SK-N-SH treated with all-trans-retinoic acid at 6 μM for 48 hours (cell line): Measurements from ENCODE around the gene HOXD11.

Experiments
- ATAC-seq: fragments of 200-7000 bp; cut with Tn5 transposase; 3 replicates; pipeline ENCODE4 v1.9.1; 2020; ENCODE audit warnings: mild to moderate bottlenecking, moderate library complexity
- ARNTL ChIP-seq: fragments of 450-650 bp; formaldehyde crosslinking; IDR thresholded peaks from 2 replicates; pipeline ENCODE4 v1.5.0; 2020; ENCODE audit warnings: low read depth, mild to moderate bottlenecking, moderate library complexity, borderline replicate concordance
- BACH2 ChIP-seq: fragments of 250-450 bp; sonication (Bioruptor Pico); IDR thresholded peaks from 2 replicates; pipeline ENCODE4 v1.9.0; 2021; ENCODE audit warnings: mild to moderate bottlenecking, borderline replicate concordance
- CSDC2 ChIP-seq: fragments of 250-450 bp; sonication (Bioruptor Pico); IDR thresholded peaks from 2 replicates; pipeline ENCODE4 v1.5.0; 2020; ENCODE audit warnings: mild to moderate bottlenecking, moderate library complexity
- GLIS3 ChIP-seq: fragments of 250-450 bp; sonication (Bioruptor Pico); IDR thresholded peaks from 2 replicates; pipeline ENCODE4 v1.5.0; 2020; ENCODE audit warnings: mild to moderate bottlenecking, moderate library complexity
- ISL1 ChIP-seq: fragments of 250-450 bp; sonication (Bioruptor Pico); IDR thresholded peaks from 2 replicates; pipeline ENCODE4 v2.1.2; 2022; ENCODE audit warnings: mild to moderate bottlenecking, moderate library complexity
- OSR1 ChIP-seq: fragments of 250-450 bp; sonication (Bioruptor Pico); IDR thresholded peaks from 2 replicates; pipeline ENCODE4 v1.8.0; 2022; ENCODE audit warnings: moderate library complexity, mild to moderate bottlenecking, inconsistent platforms
- PPARA ChIP-seq: fragments of 250-450 bp; sonication (Bioruptor Pico); IDR thresholded peaks from 2 replicates; pipeline ENCODE4 v1.5.0; 2020; ENCODE audit warnings: mild to moderate bottlenecking, borderline replicate concordance
- RARB ChIP-seq: fragments of 250-450 bp; sonication (Bioruptor Pico); IDR thresholded peaks from 2 replicates; pipeline ENCODE4 v1.8.0; 2021; ENCODE audit warnings: mild to moderate bottlenecking, moderate library complexity
- SNAI2 ChIP-seq: fragments of 250-450 bp; sonication (Bioruptor Pico); IDR thresholded peaks from 2 replicates; pipeline ENCODE4 v1.5.0; 2020; ENCODE audit warnings: mild to moderate bottlenecking, moderate library complexity
- TCF4 ChIP-seq: fragments of 250-450 bp; sonication (Bioruptor Pico); IDR thresholded peaks from 2 replicates; pipeline ENCODE4 v1.8.0; 2021; ENCODE audit warnings: mild to moderate bottlenecking, moderate library complexity, borderline replicate concordance
- TOX ChIP-seq: fragments of 250-450 bp; sonication (Bioruptor Pico); IDR thresholded peaks from 2 replicates; pipeline ENCODE4 v1.8.0; 2021; ENCODE audit warnings: mild to moderate bottlenecking, moderate library complexity, borderline replicate concordance
- ZC3H10 ChIP-seq: fragments of 250-450 bp; sonication (Bioruptor Pico); IDR thresholded peaks from 2 replicates; pipeline ENCODE4 v1.5.1; 2021; ENCODE audit warnings: mild to moderate bottlenecking, moderate library complexity
- ZFP3 ChIP-seq: fragments of 250-450 bp; sonication (Bioruptor Pico); IDR thresholded peaks from 2 replicates; pipeline ENCODE4 v1.5.0; 2020; ENCODE audit warnings: mild to moderate bottlenecking, moderate library complexity
- ZFP30 ChIP-seq: fragments of 450-650 bp; formaldehyde crosslinking; IDR thresholded peaks from 2 replicates; pipeline ENCODE4 v1.5.0; 2022; ENCODE audit warnings: mild to moderate bottlenecking, moderate library complexity
- ZNF565 ChIP-seq: fragments of 450-650 bp; formaldehyde crosslinking; conservative IDR thresholded peaks from 2 replicates; pipeline ENCODE4 v1.5.0; 2020; ENCODE audit warnings: low read depth, mild to moderate bottlenecking, moderate library complexity
- ZNF70 ChIP-seq: fragments of 450-650 bp; formaldehyde crosslinking; IDR thresholded peaks from 2 replicates; pipeline ENCODE4 v1.5.0; 2020; ENCODE audit warnings: mild to moderate bottlenecking, moderate library complexity
- ZNF8 ChIP-seq: fragments of 450-650 bp; formaldehyde crosslinking; IDR thresholded peaks from 2 replicates; pipeline ENCODE4 v1.5.0; 2020; ENCODE audit warnings: mild to moderate bottlenecking, moderate library complexity
- TF ChIP-seq, protein P1 (sequence below): fragments of 250-450 bp; sonication (Bioruptor Pico); IDR thresholded peaks from 2 replicates; pipeline ENCODE4 v1.5.1; 2021; ENCODE audit warnings: mild to moderate bottlenecking, moderate library complexity
- TF ChIP-seq, protein P2 (sequence below): fragments of 250-450 bp; sonication (Bioruptor Pico); IDR thresholded peaks from 2 replicates; pipeline ENCODE4 v1.8.0; 2021; ENCODE audit warnings: low read depth, mild to moderate bottlenecking, moderate library complexity, borderline replicate concordance
- TF ChIP-seq, protein P3 (sequence below): fragments of 250-450 bp; sonication (Bioruptor Pico); IDR thresholded peaks from 2 replicates; pipeline ENCODE4 v1.5.1; 2020; ENCODE audit warnings: low read depth, mild to moderate bottlenecking, moderate library complexity
- TF ChIP-seq, protein P4 (sequence below): fragments of 250-450 bp; sonication (Bioruptor Pico); IDR thresholded peaks from 2 replicates; pipeline ENCODE4 v1.5.0; 2020; ENCODE audit warnings: mild to moderate bottlenecking, moderate library complexity
- TF ChIP-seq, protein P5 (sequence below): fragments of 250-450 bp; sonication (Bioruptor Pico); IDR thresholded peaks from 2 replicates; pipeline ENCODE4 v1.8.0; 2020; ENCODE audit warnings: mild to moderate bottlenecking, moderate library complexity, borderline replicate concordance

The HOXD11 gene

DNA sequence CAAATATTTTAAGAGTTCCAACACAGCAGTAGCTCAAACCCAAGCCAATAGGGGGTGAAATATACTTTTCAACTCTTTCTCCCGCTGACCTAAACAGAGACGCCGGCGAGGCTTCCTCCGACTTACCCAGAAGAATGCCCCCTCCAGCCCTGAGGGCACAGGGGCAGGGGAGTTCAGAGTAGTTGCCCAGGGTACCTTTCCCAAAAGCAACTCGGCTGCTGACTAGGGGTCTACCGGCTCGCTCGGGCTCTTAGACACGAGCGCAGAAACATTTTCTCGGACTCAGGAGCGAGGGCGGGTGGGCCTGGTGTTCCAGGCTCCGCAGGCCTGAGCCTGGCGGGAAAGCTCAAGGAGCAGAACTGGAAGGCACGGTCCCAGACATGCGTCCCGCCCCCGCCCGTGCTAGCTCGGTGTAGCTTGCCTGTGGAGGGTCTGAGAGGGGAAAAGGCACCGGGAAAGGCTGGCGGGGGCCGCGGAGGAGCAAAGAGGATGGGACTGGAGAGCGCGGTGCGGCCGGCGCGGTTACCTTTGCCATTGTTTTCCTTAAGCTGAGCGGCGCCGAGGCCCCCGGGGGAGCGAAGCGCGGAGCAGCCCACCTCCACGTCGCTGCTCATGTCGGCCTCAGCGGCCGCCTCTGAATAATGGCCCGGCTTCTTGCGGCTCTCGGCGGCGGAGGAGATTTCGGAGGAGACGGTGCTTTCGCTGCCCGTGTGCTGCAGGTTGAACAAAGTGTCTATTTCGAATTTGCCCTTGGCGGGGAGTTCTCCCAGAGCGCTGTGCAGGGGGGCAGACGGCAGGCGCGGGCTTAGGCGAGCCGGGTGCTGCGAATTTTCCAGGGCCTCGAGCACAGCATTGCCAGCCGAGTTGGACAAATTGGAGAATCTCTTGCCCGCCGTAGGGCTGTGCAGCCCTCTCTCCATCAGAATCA, 24.0 kb upstream of the HOXD11 start:
- TF ChIP-seq GLIS3 = no peak
- no peak for TF ChIP-seq ZFP3 (CRISPR knock-in tag)
- TF ChIP-seq ZNF565 (CRISPR knock-in tag) = no peak
- TF ChIP-seq, protein P1, sequence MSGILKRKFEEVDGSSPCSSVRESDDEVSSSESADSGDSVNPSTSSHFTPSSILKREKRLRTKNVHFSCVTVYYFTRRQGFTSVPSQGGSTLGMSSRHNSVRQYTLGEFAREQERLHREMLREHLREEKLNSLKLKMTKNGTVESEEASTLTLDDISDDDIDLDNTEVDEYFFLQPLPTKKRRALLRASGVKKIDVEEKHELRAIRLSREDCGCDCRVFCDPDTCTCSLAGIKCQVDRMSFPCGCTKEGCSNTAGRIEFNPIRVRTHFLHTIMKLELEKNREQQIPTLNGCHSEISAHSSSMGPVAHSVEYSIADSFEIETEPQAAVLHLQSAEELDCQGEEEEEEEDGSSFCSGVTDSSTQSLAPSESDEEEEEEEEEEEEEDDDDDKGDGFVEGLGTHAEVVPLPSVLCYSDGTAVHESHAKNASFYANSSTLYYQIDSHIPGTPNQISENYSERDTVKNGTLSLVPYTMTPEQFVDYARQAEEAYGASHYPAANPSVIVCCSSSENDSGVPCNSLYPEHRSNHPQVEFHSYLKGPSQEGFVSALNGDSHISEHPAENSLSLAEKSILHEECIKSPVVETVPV (CRISPR knock-in tag) = no peak
- no peak for TF ChIP-seq RARB (CRISPR knock-in tag)
- no peak for TF ChIP-seq ARNTL (CRISPR knock-in tag)
- no peak for TF ChIP-seq ISL1 (CRISPR knock-in tag)
- TF ChIP-seq, protein P2, sequence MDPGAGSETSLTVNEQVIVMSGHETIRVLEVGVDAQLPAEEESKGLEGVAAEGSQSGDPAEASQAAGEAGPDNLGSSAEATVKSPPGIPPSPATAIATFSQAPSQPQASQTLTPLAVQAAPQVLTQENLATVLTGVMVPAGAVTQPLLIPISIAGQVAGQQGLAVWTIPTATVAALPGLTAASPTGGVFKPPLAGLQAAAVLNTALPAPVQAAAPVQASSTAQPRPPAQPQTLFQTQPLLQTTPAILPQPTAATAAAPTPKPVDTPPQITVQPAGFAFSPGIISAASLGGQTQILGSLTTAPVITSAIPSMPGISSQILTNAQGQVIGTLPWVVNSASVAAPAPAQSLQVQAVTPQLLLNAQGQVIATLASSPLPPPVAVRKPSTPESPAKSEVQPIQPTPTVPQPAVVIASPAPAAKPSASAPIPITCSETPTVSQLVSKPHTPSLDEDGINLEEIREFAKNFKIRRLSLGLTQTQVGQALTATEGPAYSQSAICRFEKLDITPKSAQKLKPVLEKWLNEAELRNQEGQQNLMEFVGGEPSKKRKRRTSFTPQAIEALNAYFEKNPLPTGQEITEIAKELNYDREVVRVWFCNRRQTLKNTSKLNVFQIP (CRISPR knock-in tag) = no peak
- no peak for TF ChIP-seq ZFP30 (CRISPR knock-in tag)
- TF ChIP-seq, protein P3, sequence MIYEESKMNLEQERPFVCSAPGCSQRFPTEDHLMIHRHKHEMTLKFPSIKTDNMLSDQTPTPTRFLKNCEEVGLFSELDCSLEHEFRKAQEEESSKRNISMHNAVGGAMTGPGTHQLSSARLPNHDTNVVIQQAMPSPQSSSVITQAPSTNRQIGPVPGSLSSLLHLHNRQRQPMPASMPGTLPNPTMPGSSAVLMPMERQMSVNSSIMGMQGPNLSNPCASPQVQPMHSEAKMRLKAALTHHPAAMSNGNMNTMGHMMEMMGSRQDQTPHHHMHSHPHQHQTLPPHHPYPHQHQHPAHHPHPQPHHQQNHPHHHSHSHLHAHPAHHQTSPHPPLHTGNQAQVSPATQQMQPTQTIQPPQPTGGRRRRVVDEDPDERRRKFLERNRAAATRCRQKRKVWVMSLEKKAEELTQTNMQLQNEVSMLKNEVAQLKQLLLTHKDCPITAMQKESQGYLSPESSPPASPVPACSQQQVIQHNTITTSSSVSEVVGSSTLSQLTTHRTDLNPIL (CRISPR knock-in tag) = no peak
- TF ChIP-seq CSDC2 (CRISPR knock-in tag) = no peak
- no peak for TF ChIP-seq ZNF8 (CRISPR knock-in tag)
- TF ChIP-seq, all 23 proteins: peak for 0
- ATAC-seq = no peak

DNA sequence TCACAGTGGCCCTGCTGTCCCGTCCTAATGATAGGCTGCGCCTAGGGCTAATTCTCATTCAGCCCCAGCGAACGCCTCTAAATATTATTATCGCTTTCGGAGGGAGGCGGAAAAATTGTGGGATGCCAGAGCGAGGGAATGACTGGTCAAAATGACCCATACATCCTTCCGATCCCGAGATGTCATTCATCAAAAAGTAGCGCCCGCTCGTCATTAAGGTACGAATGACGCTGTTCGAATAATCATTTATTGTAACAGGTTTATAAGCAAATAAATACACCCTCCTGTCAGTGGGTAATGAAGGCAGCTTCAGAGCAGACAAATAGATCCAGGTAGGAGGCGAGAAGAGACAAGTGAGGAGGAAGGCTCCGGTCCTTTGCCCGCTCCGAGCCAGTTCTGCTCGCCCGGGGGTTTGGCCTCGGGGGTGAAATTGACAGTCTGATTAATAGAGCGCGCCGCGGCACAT, 23.3 kb upstream of the HOXD11 start, which contains the start of gene EVX2:
Gene EVX2, minus strand, starts transcription at position 167 of the 466 bp plus-strand sequence. CDS start 186 bp downstream, outside the sequence.
- TF ChIP-seq ZNF70 (CRISPR knock-in tag) = no peak
- TF ChIP-seq, protein P4, sequence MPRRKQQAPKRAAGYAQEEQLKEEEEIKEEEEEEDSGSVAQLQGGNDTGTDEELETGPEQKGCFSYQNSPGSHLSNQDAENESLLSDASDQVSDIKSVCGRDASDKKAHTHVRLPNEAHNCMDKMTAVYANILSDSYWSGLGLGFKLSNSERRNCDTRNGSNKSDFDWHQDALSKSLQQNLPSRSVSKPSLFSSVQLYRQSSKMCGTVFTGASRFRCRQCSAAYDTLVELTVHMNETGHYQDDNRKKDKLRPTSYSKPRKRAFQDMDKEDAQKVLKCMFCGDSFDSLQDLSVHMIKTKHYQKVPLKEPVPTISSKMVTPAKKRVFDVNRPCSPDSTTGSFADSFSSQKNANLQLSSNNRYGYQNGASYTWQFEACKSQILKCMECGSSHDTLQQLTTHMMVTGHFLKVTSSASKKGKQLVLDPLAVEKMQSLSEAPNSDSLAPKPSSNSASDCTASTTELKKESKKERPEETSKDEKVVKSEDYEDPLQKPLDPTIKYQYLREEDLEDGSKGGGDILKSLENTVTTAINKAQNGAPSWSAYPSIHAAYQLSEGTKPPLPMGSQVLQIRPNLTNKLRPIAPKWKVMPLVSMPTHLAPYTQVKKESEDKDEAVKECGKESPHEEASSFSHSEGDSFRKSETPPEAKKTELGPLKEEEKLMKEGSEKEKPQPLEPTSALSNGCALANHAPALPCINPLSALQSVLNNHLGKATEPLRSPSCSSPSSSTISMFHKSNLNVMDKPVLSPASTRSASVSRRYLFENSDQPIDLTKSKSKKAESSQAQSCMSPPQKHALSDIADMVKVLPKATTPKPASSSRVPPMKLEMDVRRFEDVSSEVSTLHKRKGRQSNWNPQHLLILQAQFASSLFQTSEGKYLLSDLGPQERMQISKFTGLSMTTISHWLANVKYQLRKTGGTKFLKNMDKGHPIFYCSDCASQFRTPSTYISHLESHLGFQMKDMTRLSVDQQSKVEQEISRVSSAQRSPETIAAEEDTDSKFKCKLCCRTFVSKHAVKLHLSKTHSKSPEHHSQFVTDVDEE (CRISPR knock-in tag) = no peak
- TF ChIP-seq, protein P2 (CRISPR knock-in tag) = no peak
- TF ChIP-seq SNAI2 (CRISPR knock-in tag) = no peak
- TF ChIP-seq ZNF8 (CRISPR knock-in tag) = no peak
- TF ChIP-seq, protein P1 (CRISPR knock-in tag) = no peak
- TF ChIP-seq, protein P5, sequence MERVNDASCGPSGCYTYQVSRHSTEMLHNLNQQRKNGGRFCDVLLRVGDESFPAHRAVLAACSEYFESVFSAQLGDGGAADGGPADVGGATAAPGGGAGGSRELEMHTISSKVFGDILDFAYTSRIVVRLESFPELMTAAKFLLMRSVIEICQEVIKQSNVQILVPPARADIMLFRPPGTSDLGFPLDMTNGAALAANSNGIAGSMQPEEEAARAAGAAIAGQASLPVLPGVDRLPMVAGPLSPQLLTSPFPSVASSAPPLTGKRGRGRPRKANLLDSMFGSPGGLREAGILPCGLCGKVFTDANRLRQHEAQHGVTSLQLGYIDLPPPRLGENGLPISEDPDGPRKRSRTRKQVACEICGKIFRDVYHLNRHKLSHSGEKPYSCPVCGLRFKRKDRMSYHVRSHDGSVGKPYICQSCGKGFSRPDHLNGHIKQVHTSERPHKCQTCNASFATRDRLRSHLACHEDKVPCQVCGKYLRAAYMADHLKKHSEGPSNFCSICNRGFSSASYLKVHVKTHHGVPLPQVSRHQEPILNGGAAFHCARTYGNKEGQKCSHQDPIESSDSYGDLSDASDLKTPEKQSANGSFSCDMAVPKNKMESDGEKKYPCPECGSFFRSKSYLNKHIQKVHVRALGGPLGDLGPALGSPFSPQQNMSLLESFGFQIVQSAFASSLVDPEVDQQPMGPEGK (CRISPR knock-in tag) = no peak
- TF ChIP-seq BACH2 (CRISPR knock-in tag) = no peak
- no peak for TF ChIP-seq TCF4 (CRISPR knock-in tag)
- TF ChIP-seq PPARA (CRISPR knock-in tag) = no peak
- no peak for TF ChIP-seq OSR1 (CRISPR knock-in tag)
- no peak for TF ChIP-seq GLIS3
- TF ChIP-seq ZC3H10 (CRISPR knock-in tag) = no peak
- TF ChIP-seq ISL1 (CRISPR knock-in tag) = no peak
- no peak for TF ChIP-seq TOX (CRISPR knock-in tag)
- no peak for TF ChIP-seq ZFP30 (CRISPR knock-in tag)
- no peak for TF ChIP-seq ZFP3 (CRISPR knock-in tag)
- no peak for ATAC-seq
